NK-92 treated with Interleukin-12 subunit alpha and Interleukin-12 subunit beta, amount 100 ng/mL, for 24 hours (cell line): ENCODE data around the gene KLHL17.
"Not testable (repeated sequence)": the region's sequence is repeated elsewhere in the genome, so short reads cannot be mapped to it uniquely, and the experiment has no call there.

ENCODE experiments used
- DNase-seq: peaks from one replicate; lab custom pipeline; 2025; lab: John Stamatoyannopoulos, UW

Gene KLHL17

GRCh38 chr1:1003618-1004419 is 43.4 kb downstream of the KLHL17 start:
- no peak for DNase-seq

GRCh38 chr1:1004420-1004779 is 44.0 kb downstream of the KLHL17 start:
- DNase-seq: no peak

GRCh38 chr1:1004780-1005697 is 44.7 kb downstream of the KLHL17 start:
- DNase-seq: no peak

- no peak for DNase-seq
Observed at GRCh38 chr1:1005774-1006304, 45.5 kb downstream of the KLHL17 start.

DNA sequence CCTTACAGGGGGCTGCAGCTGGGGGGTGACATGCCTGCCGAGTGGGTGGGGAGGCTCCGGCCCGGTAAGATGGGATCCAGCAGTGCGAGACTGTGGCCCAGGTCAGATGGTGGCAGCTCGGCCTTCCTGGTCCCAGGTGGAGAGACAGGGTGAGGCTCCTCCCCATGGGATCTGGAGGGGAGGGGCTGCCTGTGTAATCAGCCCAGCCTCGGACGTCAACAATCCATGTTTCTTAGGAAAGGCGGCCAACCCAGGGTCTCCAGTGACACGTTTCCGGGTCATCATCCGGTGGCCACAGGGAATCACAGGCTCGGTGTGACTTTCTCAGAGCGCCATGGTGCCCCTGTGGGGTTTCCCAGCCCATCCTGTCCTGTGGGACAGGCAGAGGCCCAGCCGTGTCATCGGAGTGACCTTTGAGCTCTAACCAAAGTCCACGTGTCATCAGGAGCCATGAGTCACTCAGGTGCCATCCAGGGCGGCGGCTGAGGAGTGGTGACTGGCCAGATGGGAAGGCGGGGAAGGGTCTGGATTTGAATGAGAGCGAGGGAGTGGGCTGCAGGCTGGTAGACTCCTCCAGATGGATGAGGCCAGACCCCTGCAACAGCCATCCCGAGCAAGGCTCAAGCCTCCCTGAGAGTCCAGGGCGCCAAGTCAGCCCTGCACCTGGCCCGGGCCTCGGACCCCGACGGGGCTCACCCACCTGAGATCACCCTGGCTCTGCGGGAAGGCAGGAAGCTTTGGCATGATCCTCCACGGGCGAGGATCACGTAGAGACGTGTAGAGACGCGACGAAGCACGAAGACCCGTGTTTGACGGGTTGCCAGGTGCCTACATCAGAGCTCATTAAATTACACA is 46.1 kb downstream of the KLHL17 start:
- no peak for DNase-seq

GRCh38 chr1:1010131-1010530 is 49.7 kb downstream of the KLHL17 start:
- DNase-seq: not testable (repeated sequence)

- DNase-seq: no peak
Observed at GRCh38 chr1:1011396-1011949, 51.1 kb downstream of the KLHL17 start.

- DNase-seq: not testable (repeated sequence)
Observed at GRCh38 chr1:1012736-1013104, 52.3 kb downstream of the KLHL17 start.

DNA sequence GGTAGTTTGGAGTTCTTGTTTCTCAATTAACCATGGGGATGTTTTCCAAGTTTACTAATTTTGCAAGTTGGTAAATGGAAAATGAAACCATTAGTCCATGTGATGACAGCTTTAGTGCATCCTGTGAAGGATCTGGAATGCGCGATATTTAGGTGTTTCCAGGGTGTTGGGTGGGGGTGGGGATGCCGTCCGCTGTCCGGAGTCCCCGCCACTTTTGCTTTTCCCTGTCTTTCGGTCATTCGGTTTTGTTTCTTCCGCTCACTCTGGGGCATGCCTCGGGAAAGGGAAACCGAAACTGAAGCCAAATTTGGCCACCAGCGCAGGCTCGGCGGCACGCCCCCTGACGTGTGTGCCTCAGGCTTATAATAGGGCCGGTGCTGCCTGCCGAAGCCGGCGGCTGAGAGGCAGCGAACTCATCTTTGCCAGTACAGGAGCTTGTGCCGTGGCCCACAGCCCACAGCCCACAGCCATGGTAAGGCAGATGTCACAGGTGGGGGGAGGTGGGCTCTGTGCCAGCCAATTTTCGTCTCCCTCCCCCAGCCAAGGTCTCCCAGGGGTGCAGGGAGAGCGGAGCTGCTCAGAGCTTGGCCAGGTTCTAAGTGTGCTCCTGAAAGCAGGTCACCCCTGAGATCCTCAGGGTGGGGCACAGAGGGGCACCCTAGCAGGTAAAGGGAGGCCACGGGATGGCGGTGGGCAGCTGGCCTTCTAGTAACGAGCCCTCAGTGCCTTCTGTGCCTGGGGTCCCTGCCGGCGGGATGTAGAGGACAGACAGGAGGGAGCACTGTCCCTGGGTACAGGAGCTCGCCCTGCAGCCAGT is 52.9 kb downstream of the KLHL17 start, which contains the start of gene ISG15:
Gene ISG15 (plus strand): TSS at position 393 of the 817 bp plus-strand sequence. CDS start 77 bp downstream, at position 470.
- DNase-seq: peak; percentile 81

- no peak for DNase-seq
Observed at GRCh38 chr1:1013922-1014648, 53.7 kb downstream of the KLHL17 start.

DNA sequence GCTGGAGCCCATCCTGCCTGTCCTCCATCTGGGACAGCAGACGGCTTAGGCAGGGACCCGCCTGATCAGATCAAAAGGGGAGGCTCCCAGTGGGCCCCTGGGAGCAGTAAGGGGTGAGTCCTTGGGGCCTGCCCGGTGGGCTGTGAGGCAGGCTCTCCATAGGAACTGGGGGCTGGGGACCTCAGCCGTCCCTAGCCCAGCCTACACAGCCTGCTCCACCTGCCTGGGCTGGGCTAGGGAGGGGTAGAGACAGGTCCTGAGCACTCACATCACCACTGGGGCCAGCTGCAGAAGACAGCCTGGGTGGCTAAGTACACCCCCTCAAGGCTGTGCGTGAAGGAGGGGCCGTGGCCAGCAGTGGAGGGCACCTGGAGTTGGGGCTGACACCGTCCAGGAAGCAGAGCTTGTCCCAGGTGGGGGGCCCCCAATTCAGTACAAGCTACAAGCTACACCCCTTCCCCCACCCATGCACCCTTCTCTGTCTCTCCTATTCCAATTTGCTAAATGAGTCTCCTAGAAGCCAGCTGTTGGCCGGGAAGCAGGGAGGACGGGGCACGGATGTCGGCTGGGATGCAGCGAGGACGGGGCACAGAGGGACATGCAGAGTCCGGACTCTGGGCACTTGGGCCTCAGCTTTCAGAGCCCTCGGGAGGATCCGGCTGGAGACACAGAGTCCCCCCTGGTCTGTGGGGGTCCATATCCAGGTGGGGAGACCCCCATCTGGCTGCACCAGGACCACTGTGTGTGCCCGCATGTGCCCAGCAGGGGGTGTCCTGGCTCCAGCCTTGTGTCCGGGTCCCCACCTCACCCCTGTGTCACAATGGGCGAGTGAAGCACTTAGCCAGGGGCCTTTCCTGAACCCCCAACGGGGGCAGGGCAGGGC is 54.7 kb downstream of the KLHL17 start:
- DNase-seq: peak; percentile 23
